Parathyroid adenoma (tissue), 2 donors: Measurements from ENCODE around the gene CADPS2.

Experiments
- H2AFZ ChIP-seq: fragments of 300-600 bp; sonication (generic); one replicate; pipeline ENCODE4 v1.7.0; 2017; ENCODE audit warnings: antibody characterized with exemption, mild to moderate bottlenecking
- H3K27ac ChIP-seq: fragments of 300-600 bp; sonication (generic); one replicate; pipeline ENCODE4 v1.7.0; 2017
- H3K27me3 ChIP-seq: fragments of 300-600 bp; sonication (generic); one replicate; pipeline ENCODE4 v1.7.0; 2017; ENCODE audit warnings: low read length; ENCODE audit not compliant: control insufficient read depth, insufficient read depth
- H3K36me3 ChIP-seq: fragments of 300-600 bp; sonication (generic); one replicate; pipeline ENCODE4 v1.7.0; 2017; ENCODE audit warnings: low read length; ENCODE audit not compliant: control insufficient read depth, insufficient read depth
- H3K4me1 ChIP-seq: fragments of 300-600 bp; sonication (generic); one replicate; pipeline ENCODE4 v1.7.0; 2017; ENCODE audit warnings: control low read depth
- H3K4me2 ChIP-seq: fragments of 300-600 bp; sonication (generic); one replicate; pipeline ENCODE4 v1.7.0; 2017; ENCODE audit warnings: low read length
- H3K4me3 ChIP-seq: fragments of 300-600 bp; sonication (generic); one replicate; pipeline ENCODE4 v1.7.0; 2017; ENCODE audit warnings: low read depth, low read length
- H3K79me2 ChIP-seq: fragments of 300-600 bp; sonication (generic); one replicate; pipeline ENCODE4 v1.7.0; 2017; ENCODE audit warnings: control low read depth
- H3K9ac ChIP-seq: fragments of 300-600 bp; sonication (generic); one replicate; pipeline ENCODE4 v1.7.0; 2017; ENCODE audit warnings: mild to moderate bottlenecking
- H3K9me3 ChIP-seq: fragments of 300-600 bp; sonication (generic); one replicate; pipeline ENCODE4 v1.7.0; 2017; ENCODE audit warnings: low read length; ENCODE audit not compliant: control insufficient read depth
- CTCF ChIP-seq: fragments of 300-600 bp; sonication (generic); IDR thresholded peaks from one replicate; pipeline ENCODE4 v1.7.0; 2017; ENCODE audit warnings: antibody characterized with exemption, mild to moderate bottlenecking
- donor health status: primary hyperparathyroidism.

Gene CADPS2

GRCh38 chr7:122864016-122864415 lies 22.2 kb downstream of the CADPS2 start:
- no peaks in the 10 kb centered on the region for H3K27me3 ChIP-seq
- no peaks in the 10 kb centered on the region for H3K79me2 ChIP-seq
- no peak overlapping the region for H3K27ac ChIP-seq
- no peak overlapping the region for H3K4me2 ChIP-seq
- no peak for TF ChIP-seq CTCF
- no peaks in the 10 kb centered on the region for H3K36me3 ChIP-seq
- no peak overlapping the region for H3K9ac ChIP-seq
- no peaks in the 10 kb centered on the region for H3K9me3 ChIP-seq
- no peak overlapping the region for H3K4me3 ChIP-seq
- H3K4me1 ChIP-seq, result no peaks in the 10 kb centered on the region
- H2AFZ ChIP-seq, result no peak overlapping the region

- Histone ChIP-seq H3K36me3 (no peaks in the 10 kb centered on the region), H3K27me3 (no peaks in the 10 kb centered on the region), H3K4me2 (no peak overlapping the region), H2AFZ (no peak overlapping the region), H3K9me3 (no peaks in the 10 kb centered on the region), H3K27ac (no peak overlapping the region), H3K9ac (no peak overlapping the region), H3K4me1 (no peaks in the 10 kb centered on the region), H3K79me2 (no peaks in the 10 kb centered on the region), H3K4me3 (no peak overlapping the region)
- TF ChIP-seq CTCF, result no peak
Observed at GRCh38 chr7:122858320-122858719, 27.9 kb downstream of the CADPS2 start.

- Histone ChIP-seq H3K36me3 (no peaks in the 10 kb centered on the region), H3K9ac (no peak overlapping the region), H3K9me3 (no peaks in the 10 kb centered on the region), H3K79me2 (no peaks in the 10 kb centered on the region), H3K27me3 (no peaks in the 10 kb centered on the region), H2AFZ (no peak overlapping the region), H3K4me3 (no peak overlapping the region), H3K4me2 (no peak overlapping the region), H3K27ac (no peak overlapping the region), H3K4me1 (no peaks in the 10 kb centered on the region)
- TF ChIP-seq CTCF, result no peak
Observed at GRCh38 chr7:122850528-122850927, 35.7 kb downstream of the CADPS2 start.

GRCh38 chr7:122849957-122850328 lies 36.3 kb downstream of the CADPS2 start:
- no peaks in the 10 kb centered on the region for H3K4me1 ChIP-seq
- no peak overlapping the region for H3K27ac ChIP-seq
- no peaks in the 10 kb centered on the region for H3K9me3 ChIP-seq
- H3K27me3 ChIP-seq, result no peaks in the 10 kb centered on the region
- H3K36me3 ChIP-seq, result no peaks in the 10 kb centered on the region
- H2AFZ ChIP-seq, result no peak overlapping the region
- H3K79me2 ChIP-seq, result no peaks in the 10 kb centered on the region
- no peak overlapping the region for H3K4me2 ChIP-seq
- no peak overlapping the region for H3K9ac ChIP-seq
- TF ChIP-seq CTCF, result no peak
- no peak overlapping the region for H3K4me3 ChIP-seq

GRCh38 chr7:122849322-122849956 lies 36.8 kb downstream of the CADPS2 start:
- Histone ChIP-seq H3K9ac (no peak overlapping the region), H3K4me2 (no peak overlapping the region), H3K27me3 (no peaks in the 10 kb centered on the region), H3K79me2 (no peaks in the 10 kb centered on the region), H3K9me3 (no peaks in the 10 kb centered on the region), H3K27ac (no peak overlapping the region), H2AFZ (no peak overlapping the region), H3K4me3 (no peak overlapping the region), H3K4me1 (no peaks in the 10 kb centered on the region), H3K36me3 (no peaks in the 10 kb centered on the region)
- TF ChIP-seq CTCF, result no peak
